Epithelial cell of esophagus (primary cell): ENCODE measurements around the gene LYPD6B.

Experiments
- DNase-seq: peaks from one replicate; pipeline ENCODE4 v3.0.0; 2010; ENCODE audit warnings: low read depth
- H3K4me3 ChIP-seq: 2 replicates; pipeline ENCODE4 v1.5.1; 2011; ENCODE audit warnings: mild to moderate bottlenecking, low read length, control low read depth
- TF ChIP-seq, protein P1 (sequence below): IDR thresholded peaks from 2 replicates; pipeline ENCODE4 v1.5.1; 2011; ENCODE audit warnings: low read depth, mild to moderate bottlenecking, low read length, control low read depth, inconsistent platforms; ENCODE audit not compliant: insufficient read depth; ENCODE audit errors: missing control alignments

The LYPD6B gene

DNA sequence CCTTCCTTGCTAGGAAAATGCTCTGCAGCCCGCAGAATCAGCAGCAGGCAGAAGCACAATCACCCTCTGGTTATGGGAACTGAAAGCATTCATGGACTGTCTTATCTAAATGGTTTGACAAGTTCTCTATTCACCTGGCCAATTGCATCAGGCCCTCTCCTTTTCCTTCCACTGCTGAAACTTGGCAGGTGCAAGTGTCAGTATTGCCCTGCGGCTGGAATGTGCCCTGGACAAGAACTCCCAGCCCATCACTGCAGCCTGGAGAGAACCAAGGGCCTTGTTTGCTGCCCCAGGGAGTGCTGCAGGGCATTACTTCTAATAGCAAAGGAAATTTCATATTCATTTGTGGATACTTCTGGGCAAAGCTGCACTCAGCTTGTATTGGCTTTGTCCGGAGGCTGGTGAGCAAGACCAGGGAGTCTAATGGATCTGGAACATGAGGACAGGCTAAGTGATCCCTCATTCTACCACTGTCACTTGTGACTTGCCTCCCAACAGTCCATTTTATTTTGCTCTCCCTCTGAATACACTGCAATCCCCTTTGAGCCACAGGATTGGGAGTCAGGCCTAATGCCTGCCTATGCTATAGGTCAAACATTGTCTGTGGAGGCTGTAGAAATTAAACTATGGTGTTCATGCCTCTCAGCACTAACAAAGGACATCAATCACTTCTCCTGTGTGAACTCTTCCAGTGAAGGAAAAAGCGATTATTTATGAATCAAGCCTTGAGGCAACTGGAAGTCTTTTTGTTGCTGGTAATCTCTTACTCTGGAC, 116.9 kb downstream of the LYPD6B start:
- DNase-seq = no peak
- H3K4me3 ChIP-seq = no peak overlapping the region
- TF ChIP-seq, protein P1, sequence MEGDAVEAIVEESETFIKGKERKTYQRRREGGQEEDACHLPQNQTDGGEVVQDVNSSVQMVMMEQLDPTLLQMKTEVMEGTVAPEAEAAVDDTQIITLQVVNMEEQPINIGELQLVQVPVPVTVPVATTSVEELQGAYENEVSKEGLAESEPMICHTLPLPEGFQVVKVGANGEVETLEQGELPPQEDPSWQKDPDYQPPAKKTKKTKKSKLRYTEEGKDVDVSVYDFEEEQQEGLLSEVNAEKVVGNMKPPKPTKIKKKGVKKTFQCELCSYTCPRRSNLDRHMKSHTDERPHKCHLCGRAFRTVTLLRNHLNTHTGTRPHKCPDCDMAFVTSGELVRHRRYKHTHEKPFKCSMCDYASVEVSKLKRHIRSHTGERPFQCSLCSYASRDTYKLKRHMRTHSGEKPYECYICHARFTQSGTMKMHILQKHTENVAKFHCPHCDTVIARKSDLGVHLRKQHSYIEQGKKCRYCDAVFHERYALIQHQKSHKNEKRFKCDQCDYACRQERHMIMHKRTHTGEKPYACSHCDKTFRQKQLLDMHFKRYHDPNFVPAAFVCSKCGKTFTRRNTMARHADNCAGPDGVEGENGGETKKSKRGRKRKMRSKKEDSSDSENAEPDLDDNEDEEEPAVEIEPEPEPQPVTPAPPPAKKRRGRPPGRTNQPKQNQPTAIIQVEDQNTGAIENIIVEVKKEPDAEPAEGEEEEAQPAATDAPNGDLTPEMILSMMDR = no peak

GRCh38 chr2:149155988-149156387, 117.5 kb downstream of the LYPD6B start:
- no peak for DNase-seq
- TF ChIP-seq, protein P1 = no peak
- no peak overlapping the region for H3K4me3 ChIP-seq

DNA sequence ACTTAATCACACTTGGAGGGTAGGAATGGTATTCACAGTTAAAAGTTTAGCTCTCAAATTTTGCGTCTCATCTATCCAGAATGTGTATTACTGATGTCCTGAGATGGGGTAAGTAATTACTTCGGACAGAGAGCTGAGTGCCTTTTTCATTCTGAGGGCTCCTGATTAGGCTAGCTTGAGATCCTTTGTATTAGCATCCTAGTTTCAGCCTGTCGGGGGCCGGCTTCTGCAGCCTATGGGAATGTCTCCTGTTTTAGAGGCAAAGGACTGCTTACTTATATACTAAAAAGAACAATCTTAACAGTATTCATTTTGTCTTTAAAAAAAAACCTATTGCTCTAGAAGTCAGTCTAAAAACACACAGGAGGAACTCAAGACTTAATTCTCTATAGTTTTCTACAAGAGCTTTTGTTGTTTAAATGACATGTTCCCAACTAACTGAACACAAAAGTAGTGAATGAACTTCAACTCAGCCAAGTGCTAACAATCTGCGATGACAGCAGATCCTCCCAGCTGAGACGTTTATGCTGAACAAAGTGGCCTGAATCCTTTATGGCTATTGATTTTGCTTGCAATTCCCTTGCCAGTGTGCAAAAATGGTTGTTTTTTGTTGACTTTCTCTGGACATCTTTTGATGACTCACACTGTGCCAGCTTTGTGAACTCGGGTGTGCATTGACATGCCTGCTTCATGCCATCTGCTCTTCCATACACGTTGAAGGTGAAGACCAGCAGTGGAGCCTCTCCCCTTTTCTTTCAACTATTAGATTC, 118.7 kb downstream of the LYPD6B start:
- TF ChIP-seq, protein P1 = no peak
- H3K4me3 ChIP-seq = no peak overlapping the region
- no peak for DNase-seq

DNA sequence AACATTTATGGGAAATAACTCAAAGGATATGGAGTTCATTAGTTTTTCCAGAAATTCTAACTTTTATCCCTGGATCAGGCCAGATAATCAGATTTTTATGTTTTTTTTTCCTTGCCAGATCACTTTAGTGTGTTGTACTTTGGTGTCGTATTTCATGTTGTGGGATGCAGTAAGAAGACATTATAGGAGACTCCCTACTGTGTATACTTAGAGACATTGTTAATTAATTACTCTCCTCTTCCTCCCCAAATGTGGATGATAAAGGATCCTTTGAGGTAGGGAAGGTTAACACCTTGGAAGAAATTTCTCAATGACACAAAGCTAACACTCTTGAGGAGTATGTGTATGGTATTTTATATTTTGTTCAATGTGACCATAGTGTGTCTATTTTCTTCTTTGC, 120.5 kb downstream of the LYPD6B start:
- TF ChIP-seq, protein P1 = no peak
- DNase-seq = no peak
- H3K4me3 ChIP-seq = no peak overlapping the region

DNA sequence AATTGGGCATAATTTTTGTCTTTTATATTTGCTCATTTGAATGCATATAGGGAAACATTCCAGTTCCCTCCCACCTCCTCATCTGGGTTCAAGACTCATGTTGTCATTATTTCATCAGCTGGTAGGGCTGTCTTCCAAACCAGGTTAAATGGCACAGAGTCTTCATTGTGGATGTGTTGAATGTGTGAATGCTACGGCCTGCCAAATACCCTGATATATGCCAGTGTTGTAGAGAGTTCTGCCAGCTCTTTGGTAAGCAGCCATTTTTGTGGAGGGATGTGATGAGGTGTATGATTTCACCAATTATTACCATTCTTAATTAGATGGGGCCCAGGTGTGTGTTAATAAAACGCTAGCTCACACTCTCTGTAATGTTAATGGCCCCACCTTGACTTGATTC, 121.7 kb downstream of the LYPD6B start:
- TF ChIP-seq, protein P1 = no peak
- no peak overlapping the region for H3K4me3 ChIP-seq
- no peak for DNase-seq

GRCh38 chr2:149160701-149161217, 122.3 kb downstream of the LYPD6B start:
- DNase-seq = peak; percentile 25
- TF ChIP-seq, protein P1 = no peak

More at GRCh38 chr2:149160701-149161217, 122.3 kb downstream of the LYPD6B start:
- H3K4me3 ChIP-seq = no peak overlapping the region
